ENCODE measurements around the gene SLC5A12. TPM values are rescaled to one million over a fixed set of nuclear protein-coding genes. Genes with fewer than 3 reads are reported as not detected.

SLC5A12 gene
- total and polyA plus RNA-seq, 10 of the 15 experiments (the other 5 are each of a cell fraction or from before 2014, with no cell fraction given) = 0.06 to 0.15 TPM; not detected in 8

GRCh38 chr11:26675233-26675928, 46.5 kb downstream of the SLC5A12 start (continued):
- TF ChIP-seq, protein P1, sequence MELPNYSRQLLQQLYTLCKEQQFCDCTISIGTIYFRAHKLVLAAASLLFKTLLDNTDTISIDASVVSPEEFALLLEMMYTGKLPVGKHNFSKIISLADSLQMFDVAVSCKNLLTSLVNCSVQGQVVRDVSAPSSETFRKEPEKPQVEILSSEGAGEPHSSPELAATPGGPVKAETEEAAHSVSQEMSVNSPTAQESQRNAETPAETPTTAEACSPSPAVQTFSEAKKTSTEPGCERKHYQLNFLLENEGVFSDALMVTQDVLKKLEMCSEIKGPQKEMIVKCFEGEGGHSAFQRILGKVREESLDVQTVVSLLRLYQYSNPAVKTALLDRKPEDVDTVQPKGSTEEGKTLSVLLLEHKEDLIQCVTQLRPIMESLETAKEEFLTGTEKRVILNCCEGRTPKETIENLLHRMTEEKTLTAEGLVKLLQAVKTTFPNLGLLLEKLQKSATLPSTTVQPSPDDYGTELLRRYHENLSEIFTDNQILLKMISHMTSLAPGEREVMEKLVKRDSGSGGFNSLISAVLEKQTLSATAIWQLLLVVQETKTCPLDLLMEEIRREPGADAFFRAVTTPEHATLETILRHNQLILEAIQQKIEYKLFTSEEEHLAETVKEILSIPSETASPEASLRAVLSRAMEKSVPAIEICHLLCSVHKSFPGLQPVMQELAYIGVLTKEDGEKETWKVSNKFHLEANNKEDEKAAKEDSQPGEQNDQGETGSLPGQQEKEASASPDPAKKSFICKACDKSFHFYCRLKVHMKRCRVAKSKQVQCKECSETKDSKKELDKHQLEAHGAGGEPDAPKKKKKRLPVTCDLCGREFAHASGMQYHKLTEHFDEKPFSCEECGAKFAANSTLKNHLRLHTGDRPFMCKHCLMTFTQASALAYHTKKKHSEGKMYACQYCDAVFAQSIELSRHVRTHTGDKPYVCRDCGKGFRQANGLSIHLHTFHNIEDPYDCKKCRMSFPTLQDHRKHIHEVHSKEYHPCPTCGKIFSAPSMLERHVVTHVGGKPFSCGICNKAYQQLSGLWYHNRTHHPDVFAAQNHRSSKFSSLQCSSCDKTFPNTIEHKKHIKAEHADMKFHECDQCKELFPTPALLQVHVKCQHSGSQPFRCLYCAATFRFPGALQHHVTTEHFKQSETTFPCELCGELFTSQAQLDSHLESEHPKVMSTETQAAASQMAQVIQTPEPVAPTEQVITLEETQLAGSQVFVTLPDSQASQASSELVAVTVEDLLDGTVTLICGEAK (IDR thresholded peaks at IDR 0.05; ENCODE audit: borderline replicate concordance) = no peak
- TF ChIP-seq NFIC (IDR thresholded peaks at IDR 0.05; ENCODE audit: low read depth, low read length) = no peak
- TF ChIP-seq ZNF384 (IDR thresholded peaks at IDR 0.05; ENCODE audit: borderline replicate concordance, low read depth, low read length) = no peak
- no peak for TF ChIP-seq PAX8 (IDR thresholded peaks at IDR 0.05)

DNA sequence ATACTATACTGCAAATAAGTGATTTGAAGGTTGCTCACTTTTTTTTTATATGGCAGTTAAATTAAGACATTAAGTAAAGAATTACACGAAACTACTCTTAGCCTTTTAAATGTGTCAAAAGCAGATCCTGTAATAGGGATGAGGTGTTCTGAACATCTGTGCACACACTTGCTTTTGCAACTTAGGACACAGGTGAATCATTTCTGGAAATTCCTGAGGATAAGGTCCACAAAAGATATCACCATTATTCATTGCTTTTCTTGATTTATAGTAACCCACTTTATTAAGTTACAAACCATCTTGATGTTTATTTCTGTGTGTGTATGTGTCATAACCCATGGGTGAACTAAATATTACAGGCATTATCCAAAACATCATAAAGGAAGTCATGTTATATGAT, 55.9 kb downstream of the SLC5A12 start:
- H3K36me3 ChIP-seq (ENCODE audit: control insufficient read depth in 2 of 2, insufficient read depth in 2 of 2, low read length in 1 of 2) = no peaks in the 10 kb centered on the region
- H3K9me3 ChIP-seq (replicated peaks; ENCODE audit: control insufficient read depth, insufficient read depth, low read length) = no peaks in the 10 kb centered on the region
- no peak overlapping the region for H3K27ac ChIP-seq (ENCODE audit: control insufficient read depth, insufficient read depth)
- WGBS (ENCODE audit: insufficient coverage, insufficient replicate concordance, low lambda C conversion rate, missing lambda C conversion rate) = 53% methylated on average over 1 of the region's 1 CpG
- ATAC-seq = no peak
- TF ChIP-seq POLR2A (IDR thresholded peaks at IDR 0.05; ENCODE audit: low read depth, low read length) = no peak
- TF ChIP-seq, protein P2, sequence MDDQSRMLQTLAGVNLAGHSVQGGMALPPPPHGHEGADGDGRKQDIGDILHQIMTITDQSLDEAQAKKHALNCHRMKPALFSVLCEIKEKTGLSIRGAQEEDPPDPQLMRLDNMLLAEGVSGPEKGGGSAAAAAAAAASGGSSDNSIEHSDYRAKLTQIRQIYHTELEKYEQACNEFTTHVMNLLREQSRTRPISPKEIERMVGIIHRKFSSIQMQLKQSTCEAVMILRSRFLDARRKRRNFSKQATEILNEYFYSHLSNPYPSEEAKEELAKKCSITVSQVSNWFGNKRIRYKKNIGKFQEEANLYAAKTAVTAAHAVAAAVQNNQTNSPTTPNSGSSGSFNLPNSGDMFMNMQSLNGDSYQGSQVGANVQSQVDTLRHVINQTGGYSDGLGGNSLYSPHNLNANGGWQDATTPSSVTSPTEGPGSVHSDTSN (IDR thresholded peaks at IDR 0.05; ENCODE audit: insufficient replicate concordance, low read depth, low read length) = no peak
- TF ChIP-seq POLR2AphosphoS5 (IDR thresholded peaks at IDR 0.05; ENCODE audit: low read length) = no peak
- no peak for TF ChIP-seq CBX3 (IDR thresholded peaks at IDR 0.05; ENCODE audit: borderline replicate concordance, low read depth)
- no peak for TF ChIP-seq TARDBP (IDR thresholded peaks at IDR 0.05; ENCODE audit: borderline replicate concordance)
- no peak overlapping the region for H3K9ac ChIP-seq (ENCODE audit: control insufficient read depth, insufficient read depth, low read length)
- H3K27me3 ChIP-seq (replicated peaks in 1 of 2; ENCODE audit: control insufficient read depth in 2 of 2, insufficient read depth in 2 of 2, low read length in 1 of 2) = no peaks in the 10 kb centered on the region
- H4K20me1 ChIP-seq (ENCODE audit: control insufficient read depth, insufficient read depth) = no peaks in the 10 kb centered on the region
- no peak for FAIRE-seq
- no TSS peak for BruUV-seq (replicated peaks)
- in situ Hi-C loops (cut with MboI) (no loop called here), intact Hi-C loops (cut with micrococcal nuclease; ENCODE audit: unreplicated experiment) (no loop called here)
- H3K4me1 ChIP-seq (ENCODE audit: control insufficient read depth, insufficient read depth, low read length) = no peaks in the 10 kb centered on the region
- DNase-seq (ENCODE audit: low read depth, low spot score) = no peak
- ChIA-PET CTCF (interaction anchor here (0.8 to 1.5 kb wide), 2 partner anchors 17 to 379 kb away, joined by 3 read pairs; no protein-coding TSS in a partner anchor), SMC1A (ENCODE audit: uncharacterized antibody, unreplicated experiment) (interaction anchor here (1.1 kb wide), 2 partner anchors 13 to 24 kb away, joined by 3 read pairs; no protein-coding TSS in a partner anchor), POLR2A (no interaction called here), RAD21 (ENCODE audit: unreplicated experiment) (no interaction called here)
- no peak overlapping the region for H3K4me3 ChIP-seq
- no peak overlapping the region for H2AFZ ChIP-seq (ENCODE audit: control insufficient read depth, low read depth, low read length)
- H3K79me2 ChIP-seq (ENCODE audit: control insufficient read depth, insufficient read depth, low read length) = no peaks in the 10 kb centered on the region
- no peak overlapping the region for H3K4me2 ChIP-seq (ENCODE audit: control insufficient read depth, insufficient read depth)

Data from GM12878 (cell line).